Activated T-helper 9 cell treated with anti-CD3 and anti-CD28 coated beads, Interleukin-2, amount 50 U/mL, for 16 hours (primary cell): ENCODE results near the gene DIO1.

Experiments used
- DNase-seq: peaks from one replicate; pipeline ENCODE4 v3.0.0-alpha.2; 2020; ENCODE audit warnings: low read depth

The DIO1 gene

DNA sequence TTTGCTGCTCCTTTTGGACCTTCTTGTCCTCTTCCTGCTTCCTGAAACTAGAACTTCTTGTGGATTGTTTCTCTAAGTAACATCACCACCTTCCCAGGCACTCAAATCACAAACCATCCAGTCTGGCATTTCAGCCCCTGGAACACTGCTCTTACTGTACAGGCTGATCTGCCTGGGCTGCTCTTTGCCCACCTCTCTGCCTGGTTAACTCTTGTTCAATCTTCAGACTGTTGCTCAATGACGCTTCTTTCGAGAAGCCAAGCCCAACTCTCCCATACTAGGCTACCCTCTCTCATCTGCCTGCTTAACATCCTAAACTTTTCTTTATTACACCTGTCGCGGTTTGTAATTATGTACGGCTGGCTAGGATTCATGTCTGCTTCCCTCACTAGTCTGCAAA lies 657 bp downstream of the DIO1 start:
- DNase-seq, result no peak

- no peak for DNase-seq
Observed at GRCh38 chr1:53895421-53895820, 1.4 kb downstream of the DIO1 start.

DNA sequence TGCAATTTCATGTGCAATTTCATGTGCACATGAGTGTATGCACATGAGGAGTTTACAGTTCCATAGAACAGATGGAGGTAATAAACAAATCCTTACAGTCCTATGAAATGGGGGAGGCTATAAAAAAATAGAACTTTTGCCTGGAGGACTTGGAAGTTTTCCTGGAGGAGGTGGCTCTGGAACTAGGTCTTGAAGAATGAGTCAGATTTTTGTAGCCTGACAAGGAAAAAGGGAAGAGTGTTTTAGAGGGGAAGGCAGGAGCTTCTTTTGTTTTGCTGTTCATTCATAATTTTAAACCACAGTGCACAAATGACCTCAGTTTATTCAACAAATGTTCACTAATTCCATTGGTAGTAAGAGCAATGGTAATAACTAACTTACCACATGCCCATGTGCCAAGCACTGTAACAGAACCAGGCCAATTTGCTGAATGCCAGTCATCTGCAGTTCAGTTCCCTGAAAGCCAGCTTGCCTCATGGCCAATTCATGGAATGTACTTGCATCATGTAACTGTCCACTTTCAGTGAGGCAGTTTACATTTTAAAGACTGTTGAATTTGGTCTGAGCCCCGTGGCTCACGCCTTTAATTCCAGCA lies 2.7 kb downstream of the DIO1 start:
- DNase-seq, result no peak

GRCh38 chr1:53899206-53899628 lies 5.2 kb downstream of the DIO1 start:
- DNase-seq, result no peak

- no peak for DNase-seq
Observed at GRCh38 chr1:53899708-53900107, 5.7 kb downstream of the DIO1 start.

DNA sequence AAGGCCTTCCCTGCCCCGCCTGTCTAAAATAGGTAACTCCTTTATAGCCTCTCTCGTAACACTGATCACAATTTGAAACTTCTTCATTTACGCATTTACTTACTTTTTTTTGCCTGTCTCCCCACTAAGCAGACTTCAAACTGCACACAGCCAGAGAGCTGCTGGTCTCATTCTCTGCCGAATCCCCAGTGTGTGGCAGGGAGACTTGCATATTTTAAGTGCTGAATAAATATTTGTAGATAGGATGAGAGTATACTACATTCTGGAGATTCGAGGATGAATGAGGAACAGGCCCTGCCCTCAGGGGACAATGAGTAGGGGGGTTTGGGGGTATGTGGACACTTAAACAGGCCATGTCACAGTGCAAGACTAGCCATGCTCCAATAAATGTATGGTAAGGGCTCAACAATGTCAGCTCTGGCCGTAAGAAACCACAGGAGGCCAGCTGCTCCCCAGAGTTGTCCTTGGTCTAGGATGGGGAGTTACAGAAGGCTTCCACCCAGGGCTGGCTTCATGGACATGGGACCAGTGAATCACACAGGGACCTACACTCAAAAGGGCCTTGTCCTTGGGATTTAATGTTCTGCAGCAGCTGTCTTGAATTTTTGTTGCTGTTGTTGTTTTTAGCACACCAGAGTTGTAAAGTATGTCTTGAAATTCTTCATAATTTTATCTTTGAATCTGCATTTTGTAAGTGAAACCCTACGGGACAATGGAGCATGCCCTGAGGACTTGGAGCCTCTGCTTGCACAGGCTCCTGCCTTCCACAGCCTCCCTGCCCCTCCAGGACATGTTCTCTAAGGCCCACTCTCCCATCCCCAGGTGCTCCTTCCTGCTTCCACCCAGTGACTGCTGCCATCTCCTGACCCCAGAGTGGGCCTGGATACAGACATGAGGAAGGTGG lies 8.5 kb downstream of the DIO1 start:
- DNase-seq, result no peak

- no peak for DNase-seq
Observed at GRCh38 chr1:53905509-53905908, 11.5 kb downstream of the DIO1 start.

DNA sequence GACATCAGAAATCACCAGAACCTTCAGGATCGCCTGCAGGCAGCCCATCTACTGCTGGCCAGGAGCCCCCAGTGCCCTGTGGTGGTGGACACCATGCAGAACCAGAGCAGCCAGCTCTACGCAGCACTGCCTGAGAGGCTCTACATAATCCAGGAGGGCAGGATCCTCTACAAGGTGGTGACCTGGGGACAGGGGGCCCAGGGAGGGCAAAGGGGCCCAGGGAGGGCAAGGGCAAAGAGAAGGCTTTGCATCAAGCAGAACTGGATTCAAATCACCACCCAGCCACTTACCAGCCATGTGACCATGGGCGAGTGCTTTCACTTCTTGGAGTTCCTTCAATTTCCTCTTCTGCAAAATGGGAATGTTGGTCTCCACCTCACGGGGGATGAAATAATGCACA lies 12.1 kb downstream of the DIO1 start:
- no peak for DNase-seq

DNA sequence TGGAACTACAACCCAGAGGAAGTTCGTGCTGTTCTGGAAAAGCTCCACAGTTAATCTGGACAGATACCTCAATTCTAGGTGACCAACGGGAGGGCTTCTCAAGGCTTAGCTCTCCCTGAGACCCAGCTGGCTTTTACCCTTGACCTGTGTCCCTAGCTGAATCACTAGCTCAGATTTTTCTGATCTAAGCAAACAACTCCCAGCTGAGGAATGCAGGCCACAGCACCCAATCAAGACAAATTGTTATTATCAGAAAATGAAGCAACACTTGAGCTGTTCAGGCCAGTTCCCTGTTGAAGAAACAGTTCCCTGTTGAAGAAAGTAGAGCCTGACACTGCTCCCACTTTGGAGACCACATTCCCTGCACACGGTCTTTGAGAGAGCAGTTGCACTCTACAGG lies 16.0 kb downstream of the DIO1 start:
- no peak for DNase-seq

DNA sequence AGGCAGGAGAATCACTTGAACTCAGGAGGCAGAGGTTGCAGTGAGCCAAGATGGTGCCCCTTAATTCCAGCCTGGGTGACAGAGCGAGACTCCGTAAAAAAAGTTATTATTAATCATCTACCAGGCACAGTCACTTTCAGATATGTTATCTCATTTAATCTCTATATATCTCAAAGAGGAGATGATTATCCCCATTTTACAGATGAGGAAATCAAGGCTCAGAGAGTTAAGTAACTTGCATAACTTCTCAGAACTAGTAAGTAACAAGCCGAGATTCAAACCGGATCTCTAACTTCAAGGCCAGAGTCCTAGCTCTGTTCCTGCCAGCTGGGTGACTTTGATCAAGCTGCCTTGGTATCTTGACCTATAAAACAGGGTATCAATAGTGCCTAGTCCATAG lies 17.5 kb downstream of the DIO1 start:
- no peak for DNase-seq

DNA sequence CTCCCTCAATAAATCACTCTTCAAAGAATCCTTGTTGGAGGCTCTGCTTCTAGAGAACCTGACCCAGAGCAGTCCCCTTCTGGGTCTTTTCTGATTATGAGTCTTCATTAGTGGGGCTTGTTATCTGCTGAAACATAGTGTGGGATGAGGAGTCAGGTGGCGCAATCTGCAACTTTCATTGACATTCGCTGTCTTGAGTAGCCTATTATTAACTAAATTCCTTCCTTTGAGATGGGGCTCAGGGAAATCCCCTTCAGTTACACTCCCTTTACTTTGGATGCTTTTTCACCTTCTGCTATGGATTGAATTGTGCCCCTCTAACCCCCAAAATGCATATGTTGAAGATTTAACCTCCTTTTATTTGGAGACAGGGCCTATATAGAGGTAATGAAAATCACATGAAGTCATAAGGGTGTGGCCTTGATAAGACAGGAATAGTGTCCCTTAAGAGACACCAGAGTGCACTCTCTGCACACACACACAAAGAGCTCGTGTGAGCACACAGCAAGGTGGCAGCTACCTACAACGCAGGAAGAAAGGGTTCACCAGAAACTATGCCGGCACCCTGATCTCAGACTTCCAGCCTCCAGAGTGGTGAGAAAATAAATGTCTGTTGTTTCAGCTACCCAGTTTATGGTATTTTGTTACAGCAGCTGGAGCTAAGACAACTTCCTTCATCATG lies 19.5 kb downstream of the DIO1 start:
- no peak for DNase-seq

DNA sequence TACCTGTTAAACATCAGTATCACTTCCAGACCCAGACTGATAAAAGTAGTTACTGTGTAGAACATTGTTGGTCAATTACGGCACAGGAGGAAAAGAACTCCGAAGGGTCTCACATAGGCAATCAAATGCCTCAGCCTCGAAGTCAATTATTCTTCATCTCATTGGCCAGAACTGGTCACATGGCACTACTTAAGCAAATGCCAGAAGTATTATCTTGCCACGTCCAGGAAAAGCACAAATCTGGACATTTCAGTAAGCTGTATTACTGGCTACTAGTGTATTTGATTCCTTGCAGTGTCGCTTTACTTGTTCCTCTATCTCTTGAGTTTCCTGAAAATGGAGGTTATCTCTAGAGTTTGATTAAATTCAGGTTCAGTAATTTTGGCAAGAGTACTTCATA lies 24.4 kb downstream of the DIO1 start:
- no peak for DNase-seq

DNA sequence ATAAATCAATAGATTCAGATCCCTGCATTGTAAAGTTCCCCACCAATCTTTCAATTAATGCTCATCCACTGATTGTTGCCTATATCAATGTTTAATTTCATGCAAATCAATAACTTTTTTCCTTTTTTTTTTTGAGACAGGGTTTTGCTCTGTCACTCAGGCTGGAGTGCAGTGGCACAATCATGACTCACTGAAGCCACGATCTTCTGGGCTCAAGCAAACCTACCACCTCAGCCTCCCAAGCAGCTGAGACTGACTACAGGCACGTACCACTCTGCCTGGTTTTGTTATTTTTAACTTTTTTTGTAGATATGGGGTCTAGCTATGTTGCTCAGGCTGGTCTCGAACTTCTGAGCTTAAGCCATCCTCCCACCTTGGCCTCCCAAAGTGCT lies 25.7 kb downstream of the DIO1 start:
- no peak for DNase-seq

GRCh38 chr1:53927376-53927881 lies 33.4 kb downstream of the DIO1 start:
- no peak for DNase-seq

DNA sequence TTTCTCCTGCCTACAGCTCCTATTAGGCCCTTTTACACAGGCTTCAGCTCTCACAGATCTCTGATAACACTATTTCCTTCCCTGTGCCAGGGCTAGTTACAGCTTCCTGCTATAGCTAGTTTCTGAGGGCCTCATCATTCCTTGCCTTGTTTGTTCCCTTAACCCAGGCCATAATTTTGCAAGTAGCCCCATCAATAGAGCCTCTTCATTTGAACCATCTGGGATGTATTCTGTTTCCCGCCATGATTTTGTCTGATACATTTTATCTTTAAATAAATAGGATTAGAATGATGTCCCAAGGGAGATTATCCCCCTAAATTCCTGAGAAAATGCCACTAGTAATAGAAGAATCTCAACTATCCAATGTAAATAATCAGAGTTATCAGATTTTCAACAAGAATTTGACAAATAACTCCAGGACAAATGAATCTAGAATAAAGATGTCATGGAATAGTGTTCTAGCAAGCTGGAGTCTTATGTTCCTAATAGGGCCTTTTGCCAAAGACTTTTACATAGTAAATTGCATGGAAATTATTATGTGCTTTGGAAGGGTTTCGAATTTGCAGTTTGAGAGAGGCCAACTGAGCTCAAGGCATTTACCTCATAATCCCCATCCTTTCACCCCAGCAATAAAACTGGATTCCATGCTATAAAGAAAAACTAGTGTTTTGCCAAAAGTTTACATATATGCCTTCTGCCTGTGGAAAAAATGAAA lies 35.4 kb downstream of the DIO1 start:
- DNase-seq, result no peak

DNA sequence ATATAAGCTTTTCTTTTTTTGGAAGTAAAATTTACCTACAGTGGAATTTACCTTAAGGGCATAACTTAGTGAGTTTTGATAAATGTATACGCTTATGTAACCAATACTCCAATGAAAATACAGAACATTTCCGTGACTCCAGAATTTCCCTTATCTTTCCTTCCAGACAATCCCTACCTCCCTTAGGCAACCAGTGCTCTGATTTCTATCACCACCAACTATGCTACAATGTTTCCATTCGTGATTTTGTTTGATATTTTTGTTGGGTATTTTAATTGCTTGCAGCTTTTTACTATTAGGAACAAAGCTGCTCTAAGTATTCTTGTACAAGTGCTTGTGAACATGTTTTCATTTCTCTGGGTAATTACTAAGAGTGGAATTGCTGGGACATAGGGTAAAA lies 36.9 kb downstream of the DIO1 start:
- no peak for DNase-seq

DNA sequence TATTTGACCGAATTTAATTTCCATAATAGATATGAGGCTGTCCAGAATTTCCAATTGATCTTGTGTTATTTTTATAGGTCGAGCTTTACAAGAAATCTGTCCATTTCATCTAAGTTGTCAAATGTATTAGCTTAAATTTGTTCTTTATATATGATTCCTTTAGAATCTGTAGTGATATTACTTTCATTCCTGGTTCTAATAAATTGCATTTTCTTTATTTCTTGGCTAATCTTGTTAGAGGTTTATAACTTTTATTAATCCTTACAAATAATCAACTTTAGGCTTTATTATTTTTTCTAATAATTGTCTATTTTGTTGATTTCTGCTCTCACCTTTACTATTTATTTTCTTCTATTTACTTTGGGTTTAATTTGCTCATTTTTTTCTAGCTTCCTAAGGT lies 37.5 kb downstream of the DIO1 start:
- no peak for DNase-seq

GRCh38 chr1:53934170-53934765 lies 40.3 kb downstream of the DIO1 start:
- no peak for DNase-seq

- DNase-seq, result no peak
Observed at GRCh38 chr1:53936430-53936829, 42.4 kb downstream of the DIO1 start.

DNA sequence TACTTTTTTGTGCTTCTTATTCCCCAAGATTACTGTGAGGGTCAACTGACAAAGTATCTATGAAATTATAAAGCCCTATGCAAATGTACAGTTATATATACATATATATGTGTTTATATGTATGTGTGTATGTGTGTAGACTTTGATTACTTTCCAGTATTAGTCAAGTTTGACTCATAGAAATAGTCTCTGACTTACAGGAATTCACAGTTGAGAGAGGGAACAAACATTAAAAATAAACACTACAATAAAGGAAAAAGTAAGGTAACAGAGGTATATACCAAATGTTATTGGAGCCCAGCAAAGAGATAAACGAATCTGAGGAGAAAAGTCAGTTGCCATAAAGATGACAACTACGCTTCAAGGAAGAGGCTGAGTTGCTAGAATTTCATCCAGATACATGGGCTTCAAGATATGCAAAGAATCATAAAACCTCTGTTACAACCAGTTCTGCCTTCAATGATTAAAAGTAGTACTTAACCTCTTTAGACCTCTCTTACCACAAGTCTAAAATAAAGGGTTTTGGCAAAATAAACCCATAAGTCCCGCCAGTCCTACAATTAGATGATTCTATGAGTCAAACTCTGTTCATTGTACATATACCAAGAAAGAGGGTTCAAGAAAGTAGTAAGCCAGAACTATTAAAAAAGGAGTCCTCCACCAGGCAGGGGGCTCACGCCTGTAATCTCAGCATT lies 44.3 kb downstream of the DIO1 start:
- DNase-seq, result no peak
